Activated T-helper 17 cell treated with anti-CD3 and anti-CD28 coated beads, Interleukin-2, amount 50 U/mL, for 72 hours (primary cell): ENCODE data around the gene SHROOM2. TPM values are rescaled to one million over a fixed set of nuclear protein-coding genes. Genes with fewer than 3 reads are reported as not detected.
A peak's percentile ranks its signal among the peaks of the same experiment; 100 is the strongest.

ENCODE experiments used
- ATAC-seq: fragments of 150-1000 bp; cut with Tn5 transposase; replicated peaks from 2 replicates; pipeline ENCODE4 v1.10.0; 2021; ENCODE audit warnings: mild to moderate bottlenecking, moderate library complexity
- H3K27ac Mint-ChIP-seq: one replicate; pipeline ENCODE4 v1.8.0; 2022; ENCODE audit warnings: mixed read lengths
- H3K27me3 Mint-ChIP-seq: one replicate; pipeline ENCODE4 v1.8.0; 2022; ENCODE audit warnings: mixed read lengths
- H3K36me3 Mint-ChIP-seq: one replicate; pipeline ENCODE4 v1.8.0; 2022; ENCODE audit warnings: low read depth, mild to moderate bottlenecking, mixed read lengths
- H3K4me1 Mint-ChIP-seq: one replicate; pipeline ENCODE4 v1.8.0; 2022; ENCODE audit warnings: mixed read lengths
- H3K4me3 Mint-ChIP-seq: one replicate; pipeline ENCODE4 v1.8.0; 2022; ENCODE audit warnings: mild to moderate bottlenecking, mixed read lengths
- H3K9me3 Mint-ChIP-seq: one replicate; pipeline ENCODE4 v1.8.0; 2022; ENCODE audit warnings: mixed read lengths
- total RNA-seq, 2 donors: library from RNA; stranded (reverse); gene quantifications; one replicate each; pipeline ENCODE4 v1.2.3, GENCODE V29; 2022

The SHROOM2 gene
- total RNA-seq: not detected

GRCh38 chrX:9785944-9786797 lies at the start of gene SHROOM2:
Gene SHROOM2 (plus strand): TSS chrX:9786429. CDS start chrX:9786546, 117 bp downstream.
- peaks cover 10% of the 10 kb centered on the region for H3K27me3 Mint-ChIP-seq
- no peaks in the 10 kb centered on the region for H3K36me3 Mint-ChIP-seq
- ATAC-seq: no peak
- H3K9me3 Mint-ChIP-seq: no peaks in the 10 kb centered on the region
- H3K4me1 Mint-ChIP-seq: no peaks in the 10 kb centered on the region
- peak within 1 kb of the TSS; percentile 25 for H3K4me3 Mint-ChIP-seq
- H3K27ac Mint-ChIP-seq: no peak within 1 kb of the TSS

GRCh38 chrX:9737363-9737762 lies 48.9 kb upstream of the SHROOM2 start:
- H3K27ac Mint-ChIP-seq: no peak overlapping the region
- no peak overlapping the region for H3K4me3 Mint-ChIP-seq
- ATAC-seq: no peak
- H3K36me3 Mint-ChIP-seq: no peaks in the 10 kb centered on the region
- H3K9me3 Mint-ChIP-seq: no peaks in the 10 kb centered on the region
- H3K4me1 Mint-ChIP-seq: no peaks in the 10 kb centered on the region
- H3K27me3 Mint-ChIP-seq: no peaks in the 10 kb centered on the region

- Mint-ChIP-seq H3K27me3 (no peaks in the 10 kb centered on the region), H3K36me3 (no peaks in the 10 kb centered on the region)
Measured at GRCh38 chrX:9738151-9738550, 48.1 kb upstream of the SHROOM2 start.

GRCh38 chrX:9739130-9739529 lies 47.1 kb upstream of the SHROOM2 start:
- Mint-ChIP-seq H3K9me3 (no peaks in the 10 kb centered on the region), H3K36me3 (no peaks in the 10 kb centered on the region)

More at GRCh38 chrX:9738151-9738550, 48.1 kb upstream of the SHROOM2 start:
- no peak for ATAC-seq
- H3K9me3 Mint-ChIP-seq: no peaks in the 10 kb centered on the region
- H3K4me1 Mint-ChIP-seq: no peaks in the 10 kb centered on the region
- H3K4me3 Mint-ChIP-seq: no peak overlapping the region
- H3K27ac Mint-ChIP-seq: no peak overlapping the region

GRCh38 chrX:9745417-9746115 lies 40.7 kb upstream of the SHROOM2 start:
- Mint-ChIP-seq H3K9me3 (peaks cover 4% of the 10 kb centered on the region), H3K4me1 (peaks cover 6% of the 10 kb centered on the region), H3K4me3 (peak overlapping the region; percentile 44)

More at GRCh38 chrX:9739130-9739529, 47.1 kb upstream of the SHROOM2 start:
- Mint-ChIP-seq H3K4me3 (no peak overlapping the region), H3K27ac (no peak overlapping the region), H3K4me1 (no peaks in the 10 kb centered on the region), H3K27me3 (no peaks in the 10 kb centered on the region)
- no peak for ATAC-seq

GRCh38 chrX:9746148-9746888 lies 39.9 kb upstream of the SHROOM2 start:
- Mint-ChIP-seq H3K27me3 (no peaks in the 10 kb centered on the region), H3K36me3 (no peaks in the 10 kb centered on the region), H3K27ac (no peak overlapping the region), H3K4me3 (no peak overlapping the region), H3K4me1 (peaks cover 6% of the 10 kb centered on the region), H3K9me3 (peaks cover 4% of the 10 kb centered on the region)
- no peak for ATAC-seq

More at GRCh38 chrX:9745417-9746115, 40.7 kb upstream of the SHROOM2 start:
- Mint-ChIP-seq H3K27ac (peak overlapping the region; percentile 51), H3K27me3 (no peaks in the 10 kb centered on the region), H3K36me3 (no peaks in the 10 kb centered on the region)
- ATAC-seq: no peak

GRCh38 chrX:9747644-9748043 lies 38.6 kb upstream of the SHROOM2 start:
- no peak overlapping the region for H3K27ac Mint-ChIP-seq
- ATAC-seq: no peak
- H3K9me3 Mint-ChIP-seq: peaks cover 4% of the 10 kb centered on the region
- no peak overlapping the region for H3K4me3 Mint-ChIP-seq
- no peaks in the 10 kb centered on the region for H3K36me3 Mint-ChIP-seq
- peaks cover 6% of the 10 kb centered on the region for H3K4me1 Mint-ChIP-seq
- no peaks in the 10 kb centered on the region for H3K27me3 Mint-ChIP-seq

- Mint-ChIP-seq H3K27ac (no peak overlapping the region), H3K4me1 (peaks cover 6% of the 10 kb centered on the region), H3K36me3 (no peaks in the 10 kb centered on the region), H3K4me3 (no peak overlapping the region), H3K27me3 (no peaks in the 10 kb centered on the region), H3K9me3 (peaks cover 4% of the 10 kb centered on the region)
- ATAC-seq: no peak
Measured at GRCh38 chrX:9749146-9749692, 37.0 kb upstream of the SHROOM2 start.

- Mint-ChIP-seq H3K4me3 (no peak overlapping the region), H3K9me3 (no peaks in the 10 kb centered on the region), H3K27ac (no peak overlapping the region), H3K27me3 (peaks cover 4% of the 10 kb centered on the region), H3K4me1 (no peaks in the 10 kb centered on the region), H3K36me3 (no peaks in the 10 kb centered on the region)
- ATAC-seq: no peak
Measured at GRCh38 chrX:9757366-9757765, 28.9 kb upstream of the SHROOM2 start.

- H3K36me3 Mint-ChIP-seq: no peaks in the 10 kb centered on the region
- no peak overlapping the region for H3K4me3 Mint-ChIP-seq
- H3K4me1 Mint-ChIP-seq: no peaks in the 10 kb centered on the region
- no peak for ATAC-seq
- H3K9me3 Mint-ChIP-seq: no peaks in the 10 kb centered on the region
- peaks cover 4% of the 10 kb centered on the region for H3K27me3 Mint-ChIP-seq
- H3K27ac Mint-ChIP-seq: no peak overlapping the region
Measured at GRCh38 chrX:9758021-9758638, 28.1 kb upstream of the SHROOM2 start.

- no peak for ATAC-seq
- H3K4me1 Mint-ChIP-seq: no peaks in the 10 kb centered on the region
Measured at GRCh38 chrX:9759337-9759736, 26.9 kb upstream of the SHROOM2 start.

GRCh38 chrX:9765072-9765736 lies 21.0 kb upstream of the SHROOM2 start:
- Mint-ChIP-seq H3K36me3 (no peaks in the 10 kb centered on the region), H3K27me3 (peaks cover 6% of the 10 kb centered on the region), H3K27ac (no peak overlapping the region), H3K4me3 (no peak overlapping the region), H3K9me3 (no peaks in the 10 kb centered on the region), H3K4me1 (no peaks in the 10 kb centered on the region)
- ATAC-seq: no peak

More at GRCh38 chrX:9759337-9759736, 26.9 kb upstream of the SHROOM2 start:
- H3K27ac Mint-ChIP-seq: no peak overlapping the region
- H3K4me3 Mint-ChIP-seq: no peak overlapping the region
- peaks cover 4% of the 10 kb centered on the region for H3K27me3 Mint-ChIP-seq
- H3K36me3 Mint-ChIP-seq: no peaks in the 10 kb centered on the region
- H3K9me3 Mint-ChIP-seq: no peaks in the 10 kb centered on the region

GRCh38 chrX:9765737-9766097 lies 20.5 kb upstream of the SHROOM2 start, which contains the start of gene GPR143:
Gene GPR143 (minus strand): TSS chrX:9765847. CDS start chrX:9765817, 30 bp downstream.
- Mint-ChIP-seq H3K4me3 (no peak within 1 kb of the TSS), H3K9me3 (no peaks in the 10 kb centered on the region), H3K27ac (no peak within 1 kb of the TSS), H3K27me3 (peaks cover 3% of the 10 kb centered on the region), H3K4me1 (no peaks in the 10 kb centered on the region), H3K36me3 (no peaks in the 10 kb centered on the region)
- ATAC-seq: no peak
